ENCODE measurements around the gene FARP1. TPM values are rescaled to one million over a fixed set of nuclear protein-coding genes. Genes with fewer than 3 reads are reported as not detected.

FARP1 gene
- total and polyA plus RNA-seq, 2 of the 8 experiments (the other 6 are each of a cell fraction or from before 2014, with no cell fraction given) = 24.7 to 104 TPM

DNA sequence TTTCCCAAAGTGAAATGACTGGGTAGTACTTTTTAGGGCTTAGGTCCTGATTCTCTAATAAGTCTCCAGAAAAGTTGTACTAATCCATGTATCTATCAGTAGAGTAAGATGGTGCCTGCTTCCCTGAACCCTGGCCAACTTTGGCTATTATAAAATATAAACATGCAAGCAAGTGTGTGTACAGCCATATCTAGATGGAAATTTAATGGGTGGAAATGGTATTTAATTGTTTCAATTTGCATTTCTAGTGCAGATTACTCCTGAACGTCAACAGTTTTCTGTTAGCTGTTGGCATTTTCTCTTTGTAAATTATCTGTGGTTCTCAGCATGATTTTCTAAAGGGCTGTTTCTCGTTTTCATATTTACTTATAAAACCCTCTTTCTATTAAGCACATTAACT, 221.3 kb downstream of the FARP1 start (continued):
- TF ChIP-seq CBX8 (IDR thresholded peaks at IDR 0.05; ENCODE audit: borderline replicate concordance, low read depth, low read length) (no peak), TEAD4 (IDR thresholded peaks at IDR 0.05; ENCODE audit: low read depth, low read length) (no peak), TAF1 (IDR thresholded peaks at IDR 0.05; ENCODE audit: low read depth, low read length) (no peak), SP2 (IDR thresholded peaks at IDR 0.05; ENCODE audit: low read length) (no peak), EZH2 (IDR thresholded peaks at IDR 0.05; ENCODE audit: low read depth, low read length, severe bottlenecking) (no peak)

All from H1 (cell line).